ENCODE measurements around the gene ATXN7. TPM values are rescaled to one million over a fixed set of nuclear protein-coding genes. Genes with fewer than 3 reads are reported as not detected.
A peak's percentile ranks its signal among the peaks of the same experiment; 100 is the strongest.

Gene ATXN7
- total and polyA plus RNA-seq, 2 donors (not counting 1 experiment from before 2014, with no cell fraction given): 6.3 to 11.1 TPM

DNA sequence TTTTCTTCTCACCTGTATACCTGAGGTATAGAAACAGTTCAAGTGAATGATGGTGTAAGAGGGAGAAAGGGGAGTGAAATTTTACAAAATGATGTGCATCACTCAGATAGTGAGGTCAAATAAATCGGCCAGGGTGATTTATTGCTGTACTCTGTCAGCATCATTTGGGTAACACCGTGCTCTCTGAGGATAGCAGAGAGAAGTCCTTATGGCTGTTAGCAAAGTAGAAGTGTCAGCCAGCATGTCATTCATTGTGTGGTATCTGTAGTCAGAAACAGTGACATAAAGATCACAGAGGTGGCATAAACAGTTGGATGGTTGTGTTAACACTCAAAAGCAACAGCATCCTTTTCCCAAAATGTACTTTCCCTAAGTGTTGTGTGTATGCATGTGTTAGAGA, 106.2 kb downstream of the ATXN7 start:
- Histone ChIP-seq H3K4me1 (ENCODE audit: control insufficient read depth, extremely low read depth, insufficient read depth, low read length) (peaks cover 38% of the 10 kb centered on the region), H3K36me3 (ENCODE audit: control insufficient read depth, insufficient read depth, low read length) (no peaks in the 10 kb centered on the region), H3K4me3 (replicated peaks in 1 of 4; ENCODE audit: control extremely low read depth in 1 of 4, insufficient read depth in 1 of 4, low read depth in 3 of 4, low read length in 4 of 4) (no peak overlapping the region), H3K9ac (ENCODE audit: insufficient read depth, low read length) (no peak overlapping the region), H3K9me3 (ENCODE audit: control insufficient read depth, insufficient read depth, low read depth, low read length) (no peaks in the 10 kb centered on the region), H3K27ac (ENCODE audit: insufficient read depth, low read length) (no peak overlapping the region), H3K79me2 (ENCODE audit: control insufficient read depth, insufficient read depth, low read length) (peaks cover 42% of the 10 kb centered on the region), H3K27me3 (ENCODE audit: control insufficient read depth, insufficient read depth, low read length) (no peaks in the 10 kb centered on the region), H4K20me1 (ENCODE audit: control insufficient read depth, extremely low read depth, insufficient read depth, low read length) (no peaks in the 10 kb centered on the region), H2AFZ (ENCODE audit: low read length) (no peak overlapping the region), H3K4me2 (ENCODE audit: extremely low read depth, insufficient read depth, low read length) (no peak overlapping the region)
- DNase-seq (ENCODE audit: low read depth in 2 of 2): no peak
- TF ChIP-seq CTCF (conservative IDR thresholded peaks at IDR 0.05 in 1 of 2, IDR thresholded peaks at IDR 0.05 in 1 of 2; ENCODE audit: low read depth in 1 of 2, low read length in 2 of 2): no peak
- no peak for TF ChIP-seq EZH2 (IDR thresholded peaks at IDR 0.05; ENCODE audit: low read length, missing control alignments)

DNA sequence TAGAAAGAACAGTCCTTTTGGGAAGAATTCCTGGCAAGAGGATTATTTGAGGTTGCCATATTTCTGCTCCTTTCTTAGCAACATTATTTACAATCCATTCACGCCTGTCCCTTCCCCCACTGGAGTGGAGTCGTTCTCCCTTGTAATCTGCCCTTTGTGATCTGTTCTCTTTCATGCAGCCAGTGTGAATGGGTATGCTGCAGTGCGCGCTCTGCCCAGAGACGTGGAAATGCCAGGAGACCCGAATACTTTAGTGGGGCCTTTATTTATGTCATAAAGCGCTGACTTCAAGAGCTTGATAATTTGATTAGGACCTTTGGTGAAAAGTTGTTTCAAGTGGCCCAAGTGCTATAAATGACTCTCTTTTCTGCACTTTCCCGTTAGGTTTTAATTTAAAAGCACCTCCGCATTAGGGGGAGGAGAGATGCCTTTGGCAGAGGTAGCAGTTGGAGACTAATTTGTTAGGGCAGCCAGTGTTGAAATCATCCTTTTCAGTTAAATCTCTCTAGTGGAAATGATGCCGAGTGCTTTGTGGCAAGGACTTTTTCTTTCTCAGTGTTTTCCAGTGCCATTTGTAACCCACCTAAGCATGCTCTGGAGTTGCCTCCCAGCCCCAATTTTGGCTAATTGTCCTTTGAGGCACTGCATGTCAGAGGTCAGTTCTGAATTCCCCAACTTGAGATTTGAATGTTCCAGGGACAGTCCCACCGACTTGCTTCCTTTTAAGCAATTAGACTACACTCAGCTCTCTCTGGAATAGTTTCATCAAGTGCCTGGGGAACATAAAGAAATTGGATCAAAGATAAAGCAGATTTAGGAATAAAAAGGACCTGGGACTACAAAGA, 107.2 kb downstream of the ATXN7 start:
- H3K27ac ChIP-seq (ENCODE audit: insufficient read depth, low read length): no peak overlapping the region
- peaks cover 44% of the 10 kb centered on the region for H3K79me2 ChIP-seq (ENCODE audit: control insufficient read depth, insufficient read depth, low read length)
- TF ChIP-seq CTCF (conservative IDR thresholded peaks at IDR 0.05 in 1 of 2, IDR thresholded peaks at IDR 0.05 in 1 of 2; ENCODE audit: low read depth in 1 of 2, low read length in 2 of 2): no peak
- no peak for TF ChIP-seq EZH2 (IDR thresholded peaks at IDR 0.05; ENCODE audit: low read length, missing control alignments)
- H3K4me3 ChIP-seq (replicated peaks in 1 of 4; ENCODE audit: control extremely low read depth in 1 of 4, insufficient read depth in 1 of 4, low read depth in 3 of 4, low read length in 4 of 4): no peak overlapping the region
- no peak overlapping the region for H2AFZ ChIP-seq (ENCODE audit: low read length)
- peak; percentile 21 to 32 for DNase-seq (ENCODE audit: low read depth in 2 of 2)
- H3K4me2 ChIP-seq (ENCODE audit: extremely low read depth, insufficient read depth, low read length): peak overlapping the region; percentile 33
- H3K9ac ChIP-seq (ENCODE audit: insufficient read depth, low read length): no peak overlapping the region
- H3K9me3 ChIP-seq (ENCODE audit: control insufficient read depth, insufficient read depth, low read depth, low read length): no peaks in the 10 kb centered on the region
- H3K36me3 ChIP-seq (ENCODE audit: control insufficient read depth, insufficient read depth, low read length): no peaks in the 10 kb centered on the region
- H3K4me1 ChIP-seq (ENCODE audit: control insufficient read depth, extremely low read depth, insufficient read depth, low read length): peaks cover 42% of the 10 kb centered on the region
- H4K20me1 ChIP-seq (ENCODE audit: control insufficient read depth, extremely low read depth, insufficient read depth, low read length): no peaks in the 10 kb centered on the region
- H3K27me3 ChIP-seq (ENCODE audit: control insufficient read depth, insufficient read depth, low read length): no peaks in the 10 kb centered on the region

DNA sequence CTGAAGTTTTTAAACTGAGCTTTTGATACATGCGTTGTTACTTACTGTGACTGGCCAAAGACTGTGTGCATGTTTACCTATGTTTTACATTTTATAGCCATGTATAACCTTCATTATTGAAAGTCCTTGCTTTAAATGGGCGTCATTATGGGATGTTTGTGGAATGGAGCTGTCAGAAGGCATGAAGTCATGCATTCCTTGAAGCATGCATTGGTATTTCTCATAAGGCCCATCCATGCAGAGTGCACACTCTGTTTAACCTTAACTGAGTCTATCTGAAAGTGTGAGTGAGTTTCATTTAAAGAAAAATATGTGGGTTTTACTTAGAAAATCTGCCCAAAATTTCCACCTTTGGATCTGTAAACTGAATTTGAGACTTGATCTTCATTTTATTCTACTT, 108.5 kb downstream of the ATXN7 start:
- Histone ChIP-seq H3K27me3 (ENCODE audit: control insufficient read depth, insufficient read depth, low read length) (no peaks in the 10 kb centered on the region), H3K9ac (ENCODE audit: insufficient read depth, low read length) (no peak overlapping the region), H3K4me1 (ENCODE audit: control insufficient read depth, extremely low read depth, insufficient read depth, low read length) (peaks cover 46% of the 10 kb centered on the region), H3K79me2 (ENCODE audit: control insufficient read depth, insufficient read depth, low read length) (peaks cover 43% of the 10 kb centered on the region), H4K20me1 (ENCODE audit: control insufficient read depth, extremely low read depth, insufficient read depth, low read length) (no peaks in the 10 kb centered on the region), H3K4me2 (ENCODE audit: extremely low read depth, insufficient read depth, low read length) (peak overlapping the region; percentile 25), H3K27ac (ENCODE audit: insufficient read depth, low read length) (peak overlapping the region; percentile 0), H2AFZ (ENCODE audit: low read length) (no peak overlapping the region), H3K36me3 (ENCODE audit: control insufficient read depth, insufficient read depth, low read length) (no peaks in the 10 kb centered on the region), H3K9me3 (ENCODE audit: control insufficient read depth, insufficient read depth, low read depth, low read length) (no peaks in the 10 kb centered on the region), H3K4me3 (replicated peaks in 1 of 4; ENCODE audit: control extremely low read depth in 1 of 4, insufficient read depth in 1 of 4, low read depth in 3 of 4, low read length in 4 of 4) (no peak overlapping the region)
- DNase-seq (ENCODE audit: low read depth in 2 of 2): peak; percentile 71 to 94
- TF ChIP-seq CTCF (conservative IDR thresholded peaks at IDR 0.05 in 1 of 2, IDR thresholded peaks at IDR 0.05 in 1 of 2; ENCODE audit: low read depth in 1 of 2, low read length in 2 of 2): no peak
- TF ChIP-seq EZH2 (IDR thresholded peaks at IDR 0.05; ENCODE audit: low read length, missing control alignments): no peak

Measured in fibroblast of lung (primary cell).